SK-N-SH treated with all-trans-retinoic acid at 6 μM for 48 hours (cell line): ENCODE data around the gene OR2L8.
A peak's percentile ranks its signal among the peaks of the same experiment; 100 is the strongest.

ENCODE experiments used
- ATAC-seq: fragments of 200-7000 bp; cut with Tn5 transposase; 3 replicates; pipeline ENCODE4 v1.9.1; 2020; ENCODE audit warnings: mild to moderate bottlenecking, moderate library complexity
- ARNTL ChIP-seq: fragments of 450-650 bp; formaldehyde crosslinking; IDR thresholded peaks from 2 replicates; pipeline ENCODE4 v1.5.0; 2020; ENCODE audit warnings: low read depth, mild to moderate bottlenecking, moderate library complexity, borderline replicate concordance
- BACH2 ChIP-seq: fragments of 250-450 bp; sonication (Bioruptor Pico); IDR thresholded peaks from 2 replicates; pipeline ENCODE4 v1.9.0; 2021; ENCODE audit warnings: mild to moderate bottlenecking, borderline replicate concordance
- CSDC2 ChIP-seq: fragments of 250-450 bp; sonication (Bioruptor Pico); IDR thresholded peaks from 2 replicates; pipeline ENCODE4 v1.5.0; 2020; ENCODE audit warnings: mild to moderate bottlenecking, moderate library complexity
- ESRRG ChIP-seq: fragments of 250-450 bp; sonication (Bioruptor Pico); IDR thresholded peaks from 2 replicates; pipeline ENCODE4 v1.6.1; 2021; ENCODE audit warnings: mild to moderate bottlenecking
- ISL1 ChIP-seq: fragments of 250-450 bp; sonication (Bioruptor Pico); IDR thresholded peaks from 2 replicates; pipeline ENCODE4 v2.1.2; 2022; ENCODE audit warnings: mild to moderate bottlenecking, moderate library complexity
- OSR1 ChIP-seq: fragments of 250-450 bp; sonication (Bioruptor Pico); IDR thresholded peaks from 2 replicates; pipeline ENCODE4 v1.8.0; 2022; ENCODE audit warnings: moderate library complexity, mild to moderate bottlenecking, inconsistent platforms
- PPARA ChIP-seq: fragments of 250-450 bp; sonication (Bioruptor Pico); IDR thresholded peaks from 2 replicates; pipeline ENCODE4 v1.5.0; 2020; ENCODE audit warnings: mild to moderate bottlenecking, borderline replicate concordance
- RARB ChIP-seq: fragments of 250-450 bp; sonication (Bioruptor Pico); IDR thresholded peaks from 2 replicates; pipeline ENCODE4 v1.8.0; 2021; ENCODE audit warnings: mild to moderate bottlenecking, moderate library complexity
- SNAI2 ChIP-seq: fragments of 250-450 bp; sonication (Bioruptor Pico); IDR thresholded peaks from 2 replicates; pipeline ENCODE4 v1.5.0; 2020; ENCODE audit warnings: mild to moderate bottlenecking, moderate library complexity
- TCF4 ChIP-seq: fragments of 250-450 bp; sonication (Bioruptor Pico); IDR thresholded peaks from 2 replicates; pipeline ENCODE4 v1.8.0; 2021; ENCODE audit warnings: mild to moderate bottlenecking, moderate library complexity, borderline replicate concordance
- TOX ChIP-seq: fragments of 250-450 bp; sonication (Bioruptor Pico); IDR thresholded peaks from 2 replicates; pipeline ENCODE4 v1.8.0; 2021; ENCODE audit warnings: mild to moderate bottlenecking, moderate library complexity, borderline replicate concordance
- ZC3H10 ChIP-seq: fragments of 250-450 bp; sonication (Bioruptor Pico); IDR thresholded peaks from 2 replicates; pipeline ENCODE4 v1.5.1; 2021; ENCODE audit warnings: mild to moderate bottlenecking, moderate library complexity
- ZFP3 ChIP-seq: fragments of 250-450 bp; sonication (Bioruptor Pico); IDR thresholded peaks from 2 replicates; pipeline ENCODE4 v1.5.0; 2020; ENCODE audit warnings: mild to moderate bottlenecking, moderate library complexity
- ZFP30 ChIP-seq: fragments of 450-650 bp; formaldehyde crosslinking; IDR thresholded peaks from 2 replicates; pipeline ENCODE4 v1.5.0; 2022; ENCODE audit warnings: mild to moderate bottlenecking, moderate library complexity
- ZNF565 ChIP-seq: fragments of 450-650 bp; formaldehyde crosslinking; conservative IDR thresholded peaks from 2 replicates; pipeline ENCODE4 v1.5.0; 2020; ENCODE audit warnings: low read depth, mild to moderate bottlenecking, moderate library complexity
- ZNF70 ChIP-seq: fragments of 450-650 bp; formaldehyde crosslinking; IDR thresholded peaks from 2 replicates; pipeline ENCODE4 v1.5.0; 2020; ENCODE audit warnings: mild to moderate bottlenecking, moderate library complexity
- ZNF8 ChIP-seq: fragments of 450-650 bp; formaldehyde crosslinking; IDR thresholded peaks from 2 replicates; pipeline ENCODE4 v1.5.0; 2020; ENCODE audit warnings: mild to moderate bottlenecking, moderate library complexity
- TF ChIP-seq, protein P1 (sequence below): fragments of 250-450 bp; sonication (Bioruptor Pico); IDR thresholded peaks from 2 replicates; pipeline ENCODE4 v1.8.0; 2021; ENCODE audit warnings: low read depth, mild to moderate bottlenecking, moderate library complexity, borderline replicate concordance
- TF ChIP-seq, protein P2 (sequence below): fragments of 250-450 bp; sonication (Bioruptor Pico); IDR thresholded peaks from 2 replicates; pipeline ENCODE4 v1.5.1; 2021; ENCODE audit warnings: mild to moderate bottlenecking, moderate library complexity
- TF ChIP-seq, protein P3 (sequence below): fragments of 250-450 bp; sonication (Bioruptor Pico); IDR thresholded peaks from 2 replicates; pipeline ENCODE4 v1.8.0; 2020; ENCODE audit warnings: mild to moderate bottlenecking, moderate library complexity, borderline replicate concordance
- TF ChIP-seq, protein P4 (sequence below): fragments of 250-450 bp; sonication (Bioruptor Pico); IDR thresholded peaks from 2 replicates; pipeline ENCODE4 v1.5.1; 2020; ENCODE audit warnings: low read depth, mild to moderate bottlenecking, moderate library complexity

The OR2L8 gene

DNA sequence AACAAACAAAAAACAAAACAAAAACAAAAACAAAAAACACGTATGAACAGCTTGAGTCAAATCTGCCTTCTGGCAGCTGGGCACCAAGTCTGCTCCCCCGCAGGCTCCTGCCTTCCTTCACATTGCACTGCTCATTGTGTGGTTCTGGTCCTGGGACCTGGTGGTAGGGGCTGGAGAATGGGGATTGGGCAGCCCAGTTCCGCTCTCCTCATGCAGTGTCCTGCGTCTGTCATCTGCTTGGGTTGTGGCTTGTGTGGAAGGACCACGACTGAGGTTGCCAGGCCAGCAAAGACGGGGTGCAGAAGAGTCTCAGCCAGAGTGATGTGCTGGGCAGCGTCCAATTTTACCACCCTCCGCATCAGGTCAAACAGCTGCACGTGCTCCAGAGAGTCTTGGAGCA, 12.9 kb upstream of the OR2L8 start:
- TF ChIP-seq PPARA (CRISPR knock-in tag) (no peak), TCF4 (CRISPR knock-in tag) (no peak), OSR1 (CRISPR knock-in tag) (no peak), TOX (CRISPR knock-in tag) (no peak), BACH2 (CRISPR knock-in tag) (no peak), CSDC2 (no peak), ARNTL (CRISPR knock-in tag) (no peak)
- TF ChIP-seq, protein P1, sequence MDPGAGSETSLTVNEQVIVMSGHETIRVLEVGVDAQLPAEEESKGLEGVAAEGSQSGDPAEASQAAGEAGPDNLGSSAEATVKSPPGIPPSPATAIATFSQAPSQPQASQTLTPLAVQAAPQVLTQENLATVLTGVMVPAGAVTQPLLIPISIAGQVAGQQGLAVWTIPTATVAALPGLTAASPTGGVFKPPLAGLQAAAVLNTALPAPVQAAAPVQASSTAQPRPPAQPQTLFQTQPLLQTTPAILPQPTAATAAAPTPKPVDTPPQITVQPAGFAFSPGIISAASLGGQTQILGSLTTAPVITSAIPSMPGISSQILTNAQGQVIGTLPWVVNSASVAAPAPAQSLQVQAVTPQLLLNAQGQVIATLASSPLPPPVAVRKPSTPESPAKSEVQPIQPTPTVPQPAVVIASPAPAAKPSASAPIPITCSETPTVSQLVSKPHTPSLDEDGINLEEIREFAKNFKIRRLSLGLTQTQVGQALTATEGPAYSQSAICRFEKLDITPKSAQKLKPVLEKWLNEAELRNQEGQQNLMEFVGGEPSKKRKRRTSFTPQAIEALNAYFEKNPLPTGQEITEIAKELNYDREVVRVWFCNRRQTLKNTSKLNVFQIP = no peak
- TF ChIP-seq, protein P2, sequence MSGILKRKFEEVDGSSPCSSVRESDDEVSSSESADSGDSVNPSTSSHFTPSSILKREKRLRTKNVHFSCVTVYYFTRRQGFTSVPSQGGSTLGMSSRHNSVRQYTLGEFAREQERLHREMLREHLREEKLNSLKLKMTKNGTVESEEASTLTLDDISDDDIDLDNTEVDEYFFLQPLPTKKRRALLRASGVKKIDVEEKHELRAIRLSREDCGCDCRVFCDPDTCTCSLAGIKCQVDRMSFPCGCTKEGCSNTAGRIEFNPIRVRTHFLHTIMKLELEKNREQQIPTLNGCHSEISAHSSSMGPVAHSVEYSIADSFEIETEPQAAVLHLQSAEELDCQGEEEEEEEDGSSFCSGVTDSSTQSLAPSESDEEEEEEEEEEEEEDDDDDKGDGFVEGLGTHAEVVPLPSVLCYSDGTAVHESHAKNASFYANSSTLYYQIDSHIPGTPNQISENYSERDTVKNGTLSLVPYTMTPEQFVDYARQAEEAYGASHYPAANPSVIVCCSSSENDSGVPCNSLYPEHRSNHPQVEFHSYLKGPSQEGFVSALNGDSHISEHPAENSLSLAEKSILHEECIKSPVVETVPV (CRISPR knock-in tag) = no peak
- no peak for ATAC-seq

DNA sequence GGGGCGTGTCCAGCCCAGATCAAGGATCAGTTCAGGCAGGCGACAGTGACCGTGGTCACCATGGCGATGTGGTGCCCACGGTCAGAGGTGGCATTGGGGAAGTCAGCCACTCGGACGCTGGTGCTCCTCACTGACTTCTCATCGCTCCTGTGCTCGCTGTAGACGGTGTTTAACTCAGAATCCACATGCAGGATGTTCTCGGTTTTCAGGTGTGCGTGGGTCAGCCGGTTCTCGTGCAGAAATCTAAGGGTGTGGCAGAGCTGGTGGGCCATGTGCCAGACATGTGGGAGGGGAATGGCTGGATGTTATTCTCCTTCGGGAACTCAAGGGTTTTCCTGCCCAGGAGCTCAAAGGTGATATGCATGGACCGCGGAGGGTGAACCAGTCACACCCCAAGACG, 12.2 kb upstream of the OR2L8 start:
- TF ChIP-seq PPARA (CRISPR knock-in tag) (no peak), ESRRG (CRISPR knock-in tag) (no peak), ZNF565 (CRISPR knock-in tag) (no peak), TOX (CRISPR knock-in tag) (no peak), ZFP30 (no peak), ISL1 (CRISPR knock-in tag) (no peak), RARB (no peak), ZC3H10 (CRISPR knock-in tag) (no peak), ZNF8 (no peak), SNAI2 (CRISPR knock-in tag) (no peak), ZFP3 (CRISPR knock-in tag) (no peak), TCF4 (CRISPR knock-in tag) (no peak), OSR1 (CRISPR knock-in tag) (no peak), ZNF70 (CRISPR knock-in tag) (no peak), BACH2 (CRISPR knock-in tag) (no peak)
- TF ChIP-seq, protein P1 = no peak
- TF ChIP-seq, protein P2 (CRISPR knock-in tag) = no peak
- TF ChIP-seq, protein P3, sequence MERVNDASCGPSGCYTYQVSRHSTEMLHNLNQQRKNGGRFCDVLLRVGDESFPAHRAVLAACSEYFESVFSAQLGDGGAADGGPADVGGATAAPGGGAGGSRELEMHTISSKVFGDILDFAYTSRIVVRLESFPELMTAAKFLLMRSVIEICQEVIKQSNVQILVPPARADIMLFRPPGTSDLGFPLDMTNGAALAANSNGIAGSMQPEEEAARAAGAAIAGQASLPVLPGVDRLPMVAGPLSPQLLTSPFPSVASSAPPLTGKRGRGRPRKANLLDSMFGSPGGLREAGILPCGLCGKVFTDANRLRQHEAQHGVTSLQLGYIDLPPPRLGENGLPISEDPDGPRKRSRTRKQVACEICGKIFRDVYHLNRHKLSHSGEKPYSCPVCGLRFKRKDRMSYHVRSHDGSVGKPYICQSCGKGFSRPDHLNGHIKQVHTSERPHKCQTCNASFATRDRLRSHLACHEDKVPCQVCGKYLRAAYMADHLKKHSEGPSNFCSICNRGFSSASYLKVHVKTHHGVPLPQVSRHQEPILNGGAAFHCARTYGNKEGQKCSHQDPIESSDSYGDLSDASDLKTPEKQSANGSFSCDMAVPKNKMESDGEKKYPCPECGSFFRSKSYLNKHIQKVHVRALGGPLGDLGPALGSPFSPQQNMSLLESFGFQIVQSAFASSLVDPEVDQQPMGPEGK (CRISPR knock-in tag) = no peak
- TF ChIP-seq, protein P4, sequence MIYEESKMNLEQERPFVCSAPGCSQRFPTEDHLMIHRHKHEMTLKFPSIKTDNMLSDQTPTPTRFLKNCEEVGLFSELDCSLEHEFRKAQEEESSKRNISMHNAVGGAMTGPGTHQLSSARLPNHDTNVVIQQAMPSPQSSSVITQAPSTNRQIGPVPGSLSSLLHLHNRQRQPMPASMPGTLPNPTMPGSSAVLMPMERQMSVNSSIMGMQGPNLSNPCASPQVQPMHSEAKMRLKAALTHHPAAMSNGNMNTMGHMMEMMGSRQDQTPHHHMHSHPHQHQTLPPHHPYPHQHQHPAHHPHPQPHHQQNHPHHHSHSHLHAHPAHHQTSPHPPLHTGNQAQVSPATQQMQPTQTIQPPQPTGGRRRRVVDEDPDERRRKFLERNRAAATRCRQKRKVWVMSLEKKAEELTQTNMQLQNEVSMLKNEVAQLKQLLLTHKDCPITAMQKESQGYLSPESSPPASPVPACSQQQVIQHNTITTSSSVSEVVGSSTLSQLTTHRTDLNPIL (CRISPR knock-in tag) = no peak
- ATAC-seq = no peak

DNA sequence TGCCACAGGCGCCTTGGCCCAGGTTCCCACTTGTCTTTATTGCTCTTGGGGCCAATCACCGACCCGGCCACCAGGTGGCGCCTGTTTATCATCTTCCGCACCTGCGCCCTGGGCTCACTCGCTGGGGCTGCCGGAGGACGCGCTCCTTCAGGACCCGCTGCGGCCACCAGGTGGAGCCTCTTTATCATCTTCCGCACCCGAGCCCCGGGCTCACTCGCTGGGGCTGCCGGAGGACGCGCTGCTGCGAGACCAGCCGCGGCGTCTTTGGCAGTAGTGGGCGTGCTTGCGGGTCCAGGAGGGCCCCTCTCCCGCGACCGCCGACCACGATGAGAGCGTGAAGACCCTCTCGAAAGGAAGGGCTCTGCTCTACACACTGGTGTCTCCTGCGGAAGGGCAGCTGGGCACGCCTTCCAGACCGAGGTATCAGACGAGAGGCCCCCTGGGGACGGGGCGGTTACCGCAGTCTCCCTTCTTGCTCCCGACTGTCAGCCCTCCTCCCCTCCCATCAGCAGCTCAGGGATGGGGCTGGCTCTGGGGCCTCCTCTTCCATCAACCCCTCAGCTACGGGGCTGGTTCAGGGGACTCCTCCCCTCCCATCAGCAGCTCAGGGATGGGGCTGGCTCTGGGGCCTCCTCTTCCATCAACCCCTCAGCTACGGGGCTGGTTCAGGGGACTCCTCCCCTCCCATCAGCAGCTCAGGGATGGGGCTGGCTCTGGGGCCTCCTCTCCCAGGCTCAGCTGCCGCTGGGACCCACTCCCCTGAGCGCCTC, 11.5 kb upstream of the OR2L8 start:
- ATAC-seq = peak; percentile 99
